ENCODE data around the gene ULBP3. TPM values are rescaled to one million over a fixed set of nuclear protein-coding genes. Genes with fewer than 3 reads are reported as not detected.

Gene ULBP3
- polyA plus RNA-seq, result 2.2 and 2.8 TPM in 2 replicates
- polyA minus RNA-seq, result 6.8 and 10.4 TPM in 2 replicates

DNA sequence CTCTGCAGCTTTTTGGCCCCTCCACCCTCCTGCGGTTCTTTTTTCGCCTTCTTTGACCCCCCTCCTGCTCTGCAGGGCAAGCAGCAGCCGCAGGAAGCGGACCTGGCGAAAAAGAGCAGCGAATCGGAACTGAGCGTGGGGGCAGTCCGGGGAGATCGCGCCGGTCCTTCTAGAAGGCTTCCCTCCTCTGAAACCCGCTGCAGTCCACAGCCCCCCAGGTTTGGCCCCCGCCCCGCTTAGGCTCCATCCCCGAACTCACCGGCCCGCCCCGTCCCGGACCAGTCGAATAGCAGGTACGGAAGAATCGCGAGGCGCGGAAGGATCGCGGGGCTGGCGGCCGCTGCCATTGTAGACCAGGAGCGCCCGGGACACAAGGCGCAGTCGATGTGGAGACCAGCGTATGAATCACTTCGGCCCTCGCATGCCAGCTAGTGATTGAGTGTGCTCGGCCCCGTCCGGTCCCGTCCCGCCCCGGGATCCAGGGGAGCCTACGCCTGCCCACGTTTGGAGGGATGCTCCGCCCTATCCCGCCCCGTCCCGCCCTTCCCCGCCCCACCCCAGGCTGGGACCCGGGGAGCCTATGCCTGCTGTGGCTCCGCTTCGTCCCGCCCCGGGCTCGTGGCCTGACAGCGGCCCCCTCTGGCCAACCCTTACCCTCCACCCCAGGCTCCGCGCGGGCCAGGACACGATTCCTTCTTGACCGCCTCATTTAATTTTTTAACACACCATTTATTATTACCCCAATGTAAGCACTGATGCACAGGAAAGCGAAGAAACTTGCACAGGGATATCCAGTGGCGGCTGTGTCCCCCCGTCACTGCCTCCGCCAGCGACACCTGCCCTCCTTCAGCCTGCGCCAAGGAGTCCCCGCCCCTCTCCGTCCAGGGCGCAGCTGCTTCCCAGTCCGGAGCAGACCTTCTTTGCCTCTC is at the start of gene ULBP3:
Gene ULBP3, minus strand, starts transcription at position 402 of the 929 bp plus-strand sequence. Its CDS starts 55 bp downstream, at position 347.
- H3K27me3 ChIP-seq (ENCODE audit: insufficient read depth, low read depth, low read length), result peaks cover 9% of the 10 kb centered on the region
- H3K4me2 ChIP-seq (ENCODE audit: low read length), result peak within 1 kb of the TSS; percentile 51
- no peaks in the 10 kb centered on the region for H3F3A ChIP-seq (ENCODE audit: insufficient read depth, low read length, poor library complexity, severe bottlenecking)
- H3K4me3 ChIP-seq (ENCODE audit: low read length), result peak within 1 kb of the TSS; percentile 86
- TF ChIP-seq, protein P1, sequence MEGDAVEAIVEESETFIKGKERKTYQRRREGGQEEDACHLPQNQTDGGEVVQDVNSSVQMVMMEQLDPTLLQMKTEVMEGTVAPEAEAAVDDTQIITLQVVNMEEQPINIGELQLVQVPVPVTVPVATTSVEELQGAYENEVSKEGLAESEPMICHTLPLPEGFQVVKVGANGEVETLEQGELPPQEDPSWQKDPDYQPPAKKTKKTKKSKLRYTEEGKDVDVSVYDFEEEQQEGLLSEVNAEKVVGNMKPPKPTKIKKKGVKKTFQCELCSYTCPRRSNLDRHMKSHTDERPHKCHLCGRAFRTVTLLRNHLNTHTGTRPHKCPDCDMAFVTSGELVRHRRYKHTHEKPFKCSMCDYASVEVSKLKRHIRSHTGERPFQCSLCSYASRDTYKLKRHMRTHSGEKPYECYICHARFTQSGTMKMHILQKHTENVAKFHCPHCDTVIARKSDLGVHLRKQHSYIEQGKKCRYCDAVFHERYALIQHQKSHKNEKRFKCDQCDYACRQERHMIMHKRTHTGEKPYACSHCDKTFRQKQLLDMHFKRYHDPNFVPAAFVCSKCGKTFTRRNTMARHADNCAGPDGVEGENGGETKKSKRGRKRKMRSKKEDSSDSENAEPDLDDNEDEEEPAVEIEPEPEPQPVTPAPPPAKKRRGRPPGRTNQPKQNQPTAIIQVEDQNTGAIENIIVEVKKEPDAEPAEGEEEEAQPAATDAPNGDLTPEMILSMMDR (IDR thresholded peaks at IDR 0.05; ENCODE audit: poor library complexity, severe bottlenecking), result peak; percentile 50
- TF ChIP-seq POLR2AphosphoS5 (IDR thresholded peaks at IDR 0.05) (peak; percentile 13), MXI1 (conservative IDR thresholded peaks at IDR 0.05; ENCODE audit: poor library complexity, severe bottlenecking) (peak; percentile 11), SMC3 (conservative IDR thresholded peaks at IDR 0.05; ENCODE audit: poor library complexity) (no peak), TAF1 (IDR thresholded peaks at IDR 0.05; ENCODE audit: low read depth) (peak; percentile 45), RAD21 (conservative IDR thresholded peaks at IDR 0.05) (no peak)
- no peaks in the 10 kb centered on the region for H3K36me3 ChIP-seq (ENCODE audit: insufficient read depth, low read length)
- H3K9ac ChIP-seq (ENCODE audit: low read length), result peak within 1 kb of the TSS; percentile 69
- H3K9me3 ChIP-seq (ENCODE audit: low read length), result no peaks in the 10 kb centered on the region
- no peaks in the 10 kb centered on the region for H3K79me2 ChIP-seq (replicated peaks; ENCODE audit: insufficient read depth, low read length)
- H3K9me2 ChIP-seq (ENCODE audit: insufficient read depth, low read length), result no peaks in the 10 kb centered on the region
- H4K20me1 ChIP-seq (ENCODE audit: insufficient read depth), result no peaks in the 10 kb centered on the region
- H2AFZ ChIP-seq (ENCODE audit: low read depth, low read length), result peak within 1 kb of the TSS; percentile 76
- no peak within 1 kb of the TSS for H3K27ac ChIP-seq (ENCODE audit: low read length)

DNA sequence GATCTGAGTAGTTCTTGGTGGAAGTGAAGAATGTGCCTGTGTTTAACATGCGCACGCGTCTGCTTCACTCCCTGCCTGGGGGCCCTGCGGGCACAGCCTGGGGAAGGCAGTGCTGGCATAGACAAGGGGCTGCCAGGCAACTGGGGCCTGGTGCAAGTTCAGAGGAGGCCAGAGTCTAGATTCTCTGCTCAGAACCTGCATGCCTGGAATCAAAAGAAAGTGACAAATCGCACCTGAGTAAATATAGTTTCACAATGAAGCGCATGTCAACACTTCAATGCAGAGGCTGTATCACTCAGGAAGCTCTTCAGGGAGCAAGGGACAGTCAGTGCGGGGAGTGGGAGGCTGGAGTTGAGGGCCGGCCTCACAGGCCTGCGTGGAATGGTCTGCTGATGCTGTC is 49.7 kb upstream of the ULBP3 start:
- TF ChIP-seq POLR2AphosphoS5 (IDR thresholded peaks at IDR 0.05), result no peak
- H2AFZ ChIP-seq (ENCODE audit: low read depth, low read length), result no peak overlapping the region

DNA sequence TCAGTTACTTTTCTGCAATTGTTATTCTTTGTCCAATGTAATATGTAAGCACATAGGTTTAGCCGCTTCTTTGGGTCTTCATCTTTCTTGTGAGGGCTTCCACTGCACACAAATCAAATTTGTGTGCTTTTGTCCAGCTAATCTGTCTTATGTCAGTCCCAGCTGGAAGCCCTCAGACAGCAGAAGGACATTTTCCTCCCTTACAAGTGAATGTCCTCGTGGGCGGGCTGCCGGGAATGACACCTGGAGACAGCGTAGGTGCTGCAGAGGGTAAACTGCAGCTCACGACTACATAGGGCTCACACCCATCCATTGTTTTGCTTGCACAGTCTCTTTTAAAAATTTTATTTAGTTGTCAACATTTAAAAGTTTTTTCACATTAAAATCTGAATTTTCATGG is 49.3 kb upstream of the ULBP3 start:
- Histone ChIP-seq H3K79me2 (replicated peaks; ENCODE audit: insufficient read depth, low read length) (no peaks in the 10 kb centered on the region), H3K9me2 (ENCODE audit: insufficient read depth, low read length) (no peaks in the 10 kb centered on the region), H3K4me2 (ENCODE audit: low read length) (no peak overlapping the region), H3K9me3 (ENCODE audit: low read length) (no peaks in the 10 kb centered on the region), H3K4me3 (ENCODE audit: low read length) (no peak overlapping the region), H3K9ac (ENCODE audit: low read length) (no peak overlapping the region), H3F3A (ENCODE audit: insufficient read depth, low read length, poor library complexity, severe bottlenecking) (no peaks in the 10 kb centered on the region), H2AFZ (ENCODE audit: low read depth, low read length) (no peak overlapping the region), H3K36me3 (ENCODE audit: insufficient read depth, low read length) (no peaks in the 10 kb centered on the region), H4K20me1 (ENCODE audit: insufficient read depth) (no peaks in the 10 kb centered on the region), H3K27me3 (ENCODE audit: insufficient read depth, low read depth, low read length) (no peaks in the 10 kb centered on the region), H3K27ac (ENCODE audit: low read length) (no peak overlapping the region)
- TF ChIP-seq POLR2AphosphoS5 (IDR thresholded peaks at IDR 0.05) (no peak), MXI1 (conservative IDR thresholded peaks at IDR 0.05; ENCODE audit: poor library complexity, severe bottlenecking) (no peak), EP300 (conservative IDR thresholded peaks at IDR 0.05; ENCODE audit: poor library complexity, severe bottlenecking) (no peak)

More for the DNA sequence above, 49.7 kb upstream of the ULBP3 start:
- Histone ChIP-seq H3K4me2 (ENCODE audit: low read length) (no peak overlapping the region), H3K4me3 (ENCODE audit: low read length) (no peak overlapping the region), H3K9ac (ENCODE audit: low read length) (no peak overlapping the region), H3K79me2 (replicated peaks; ENCODE audit: insufficient read depth, low read length) (no peaks in the 10 kb centered on the region), H3F3A (ENCODE audit: insufficient read depth, low read length, poor library complexity, severe bottlenecking) (no peaks in the 10 kb centered on the region), H3K9me3 (ENCODE audit: low read length) (no peaks in the 10 kb centered on the region), H3K9me2 (ENCODE audit: insufficient read depth, low read length) (no peaks in the 10 kb centered on the region), H3K27me3 (ENCODE audit: insufficient read depth, low read depth, low read length) (no peaks in the 10 kb centered on the region), H4K20me1 (ENCODE audit: insufficient read depth) (no peaks in the 10 kb centered on the region), H3K36me3 (ENCODE audit: insufficient read depth, low read length) (no peaks in the 10 kb centered on the region), H3K27ac (ENCODE audit: low read length) (no peak overlapping the region)
